Right lobe of liver (tissue), 4 donors: ENCODE results near the gene LRRTM4.

ENCODE experiments used
- POLR2A ChIP-seq: fragments of 450-650 bp; IDR thresholded peaks from one replicate; pipeline ENCODE4 v1.6.1; 2017; ENCODE audit warnings: antibody characterized with exemption, mild to moderate bottlenecking
- TF ChIP-seq, protein P1 (sequence below), 4 donors: fragments of 200-600 bp in 3 of 4; fragments of 450-650 bp in 1 of 4; IDR thresholded peaks; one replicate each; pipeline versions ENCODE4 v1.5.1 to v1.8.0; 2016 to 2022; ENCODE audit warnings: antibody characterized with exemption in 4 of 4, mild to moderate bottlenecking in 2 of 4
- donor health status: DM: no; HTN: no; CAD: no.
- donor health status: DM: no; HTN: no; CAD: no.
- donor health status: DM: no; HTN: yes; CAD: no.

DNA sequence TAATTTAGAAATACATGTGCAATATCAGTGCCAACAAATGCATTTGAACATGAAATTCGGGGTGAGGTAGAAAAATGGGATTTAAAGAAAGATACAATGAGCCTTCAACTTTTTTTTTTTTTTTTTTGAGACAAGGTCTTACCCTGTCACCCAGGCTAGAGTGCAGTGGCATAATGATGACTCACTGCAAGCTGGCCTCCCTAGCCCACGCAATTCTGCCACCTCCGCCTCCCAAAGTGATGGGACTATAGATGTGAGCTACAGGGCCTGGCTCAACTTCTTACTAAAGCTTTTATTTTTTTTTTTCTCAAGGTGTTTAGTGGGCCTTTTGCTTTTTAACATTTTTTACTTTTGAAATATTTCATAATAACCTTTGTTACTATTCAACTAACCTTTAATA is 365.6 kb downstream of the LRRTM4 start:
- TF ChIP-seq, protein P1, sequence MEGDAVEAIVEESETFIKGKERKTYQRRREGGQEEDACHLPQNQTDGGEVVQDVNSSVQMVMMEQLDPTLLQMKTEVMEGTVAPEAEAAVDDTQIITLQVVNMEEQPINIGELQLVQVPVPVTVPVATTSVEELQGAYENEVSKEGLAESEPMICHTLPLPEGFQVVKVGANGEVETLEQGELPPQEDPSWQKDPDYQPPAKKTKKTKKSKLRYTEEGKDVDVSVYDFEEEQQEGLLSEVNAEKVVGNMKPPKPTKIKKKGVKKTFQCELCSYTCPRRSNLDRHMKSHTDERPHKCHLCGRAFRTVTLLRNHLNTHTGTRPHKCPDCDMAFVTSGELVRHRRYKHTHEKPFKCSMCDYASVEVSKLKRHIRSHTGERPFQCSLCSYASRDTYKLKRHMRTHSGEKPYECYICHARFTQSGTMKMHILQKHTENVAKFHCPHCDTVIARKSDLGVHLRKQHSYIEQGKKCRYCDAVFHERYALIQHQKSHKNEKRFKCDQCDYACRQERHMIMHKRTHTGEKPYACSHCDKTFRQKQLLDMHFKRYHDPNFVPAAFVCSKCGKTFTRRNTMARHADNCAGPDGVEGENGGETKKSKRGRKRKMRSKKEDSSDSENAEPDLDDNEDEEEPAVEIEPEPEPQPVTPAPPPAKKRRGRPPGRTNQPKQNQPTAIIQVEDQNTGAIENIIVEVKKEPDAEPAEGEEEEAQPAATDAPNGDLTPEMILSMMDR (IDR thresholded peaks at IDR 0.05) = no peak
- no peak for TF ChIP-seq POLR2A
